GM12864 (cell line): ENCODE results near the gene SFT2D3.

Source experiments
- DNase-seq: peaks from one replicate; pipeline ENCODE4 v3.0.0-alpha.2; 2011; ENCODE audit warnings: low read depth
- H3K4me3 ChIP-seq: 2 replicates; pipeline ENCODE4 v1.5.1; 2011; ENCODE audit warnings: mild to moderate bottlenecking, low read depth, low read length, control low read depth
- TF ChIP-seq, protein P1 (sequence below): IDR thresholded peaks from 2 replicates; pipeline ENCODE4 v1.5.1; 2011; ENCODE audit warnings: low read depth, mild to moderate bottlenecking, moderate library complexity, low read length, control low read depth, inconsistent platforms; ENCODE audit errors: missing control alignments

SFT2D3 gene

GRCh38 chr2:127701193-127701650 lies at the start of gene SFT2D3:
Gene SFT2D3 (plus strand): TSS chr2:127701497. CDS start chr2:127701529, 32 bp downstream.
- DNase-seq = peak; percentile 87
- TF ChIP-seq, protein P1, sequence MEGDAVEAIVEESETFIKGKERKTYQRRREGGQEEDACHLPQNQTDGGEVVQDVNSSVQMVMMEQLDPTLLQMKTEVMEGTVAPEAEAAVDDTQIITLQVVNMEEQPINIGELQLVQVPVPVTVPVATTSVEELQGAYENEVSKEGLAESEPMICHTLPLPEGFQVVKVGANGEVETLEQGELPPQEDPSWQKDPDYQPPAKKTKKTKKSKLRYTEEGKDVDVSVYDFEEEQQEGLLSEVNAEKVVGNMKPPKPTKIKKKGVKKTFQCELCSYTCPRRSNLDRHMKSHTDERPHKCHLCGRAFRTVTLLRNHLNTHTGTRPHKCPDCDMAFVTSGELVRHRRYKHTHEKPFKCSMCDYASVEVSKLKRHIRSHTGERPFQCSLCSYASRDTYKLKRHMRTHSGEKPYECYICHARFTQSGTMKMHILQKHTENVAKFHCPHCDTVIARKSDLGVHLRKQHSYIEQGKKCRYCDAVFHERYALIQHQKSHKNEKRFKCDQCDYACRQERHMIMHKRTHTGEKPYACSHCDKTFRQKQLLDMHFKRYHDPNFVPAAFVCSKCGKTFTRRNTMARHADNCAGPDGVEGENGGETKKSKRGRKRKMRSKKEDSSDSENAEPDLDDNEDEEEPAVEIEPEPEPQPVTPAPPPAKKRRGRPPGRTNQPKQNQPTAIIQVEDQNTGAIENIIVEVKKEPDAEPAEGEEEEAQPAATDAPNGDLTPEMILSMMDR = no peak
- peak within 1 kb of the TSS; percentile 60 for H3K4me3 ChIP-seq

GRCh38 chr2:127651971-127652550 lies 49.2 kb upstream of the SFT2D3 start:
- no peak for DNase-seq
- TF ChIP-seq, protein P1 = no peak

DNA sequence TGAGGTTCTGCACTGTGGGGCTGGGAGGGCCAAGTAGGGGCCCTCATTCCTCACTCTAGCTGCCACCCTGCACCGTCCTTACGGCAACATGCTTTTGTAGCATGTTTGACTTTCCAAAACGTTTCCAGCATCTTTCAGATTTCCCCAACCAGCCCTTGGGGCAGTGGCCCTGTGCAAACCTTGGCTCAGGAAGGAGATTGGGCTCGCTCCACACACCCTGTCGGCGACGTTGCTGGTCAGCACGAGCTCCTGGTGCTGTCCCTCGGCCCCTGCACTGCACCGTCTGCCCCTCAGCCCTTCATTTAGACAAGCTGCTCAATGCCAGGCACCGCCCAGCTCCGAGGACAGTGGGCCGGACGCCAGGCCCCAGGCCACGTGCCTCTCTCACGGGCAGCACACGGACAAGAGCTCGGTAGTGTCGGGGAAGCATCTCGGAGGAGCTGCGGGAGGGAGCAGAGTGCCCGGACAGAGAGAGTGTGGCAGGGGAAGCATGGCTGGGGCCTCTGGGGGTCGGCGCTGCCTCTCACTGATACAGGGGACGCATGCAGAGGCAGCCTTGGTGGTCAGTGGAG lies 48.4 kb upstream of the SFT2D3 start:
- DNase-seq = no peak
- H3K4me3 ChIP-seq = no peak overlapping the region
- TF ChIP-seq, protein P1 = no peak

More at GRCh38 chr2:127651971-127652550, 49.2 kb upstream of the SFT2D3 start:
- H3K4me3 ChIP-seq = no peak overlapping the region

GRCh38 chr2:127653421-127654083 lies 47.7 kb upstream of the SFT2D3 start:
- H3K4me3 ChIP-seq = no peak overlapping the region
- TF ChIP-seq, protein P1 = no peak
- no peak for DNase-seq

DNA sequence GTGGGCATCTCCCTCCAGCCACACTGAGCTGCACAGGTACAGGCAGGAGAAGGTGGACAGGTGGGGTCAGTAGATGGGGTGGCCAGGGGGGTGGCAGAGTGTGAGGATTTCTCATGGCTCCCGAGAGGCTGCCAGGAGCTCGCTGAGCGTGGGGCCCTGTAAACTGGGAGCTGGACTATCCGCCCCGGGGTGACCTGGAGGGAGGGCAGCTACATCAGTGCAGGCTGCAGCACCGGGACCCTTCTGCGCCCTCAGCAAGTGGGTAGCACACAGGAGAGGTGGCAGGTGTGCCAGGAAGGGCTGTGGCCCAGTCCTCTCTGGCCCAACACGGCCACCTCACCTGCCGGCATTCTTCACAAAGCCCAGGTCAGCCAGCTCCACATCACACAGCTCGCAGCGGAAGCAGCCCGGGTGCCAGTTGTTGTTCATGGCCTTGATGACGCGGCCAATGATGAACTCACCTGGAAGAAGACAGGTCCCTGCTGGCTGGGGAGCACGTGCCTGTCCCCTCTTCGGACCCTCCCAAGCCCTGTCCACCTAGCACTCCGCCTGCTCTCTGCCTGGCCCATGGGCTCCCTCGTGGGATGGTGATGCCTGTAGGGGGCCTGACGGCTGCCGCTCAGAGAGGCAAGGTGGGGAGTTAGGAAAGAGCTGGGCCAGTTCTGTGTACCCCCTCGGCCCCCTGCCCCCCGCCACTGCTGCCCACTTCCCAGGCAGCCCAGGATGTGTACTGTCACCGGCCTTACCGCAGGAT lies 47.0 kb upstream of the SFT2D3 start:
- DNase-seq = no peak
- TF ChIP-seq, protein P1 = no peak
- no peak overlapping the region for H3K4me3 ChIP-seq

GRCh38 chr2:127654838-127655175 lies 46.5 kb upstream of the SFT2D3 start:
- H3K4me3 ChIP-seq = no peak overlapping the region
- TF ChIP-seq, protein P1 = no peak
- DNase-seq = no peak
